K562 (cell line): ENCODE data around the gene ENKUR. TPM values are rescaled to one million over a fixed set of nuclear protein-coding genes. Genes with fewer than 3 reads are reported as not detected.
A peak's percentile ranks its signal among the peaks of the same experiment; 100 is the strongest.

ENCODE experiments used
- ATAC-seq: fragments of 200-7000 bp; cut with Tn5 transposase; 3 replicates; pipeline ENCODE4 v1.9.1; 2020; ENCODE audit warnings: moderate library complexity
- BruUV-seq: library from RNA; stranded (reverse); fragments of 400-500 nt; replicated peaks from 2 replicates; lab custom pipeline; 2021; lab: Mats Ljungman, UMichigan
- CTCF ChIA-PET: fragments of 300-600 bp; formaldehyde crosslinking; extraction: SDS; loops from one replicate; lab custom pipeline; 2021; ENCODE audit warnings: low intra/inter-chr PET ratio; lab: Yijun Ruan, JAX
- POLR2A ChIA-PET: fragments of 300-600, 350-650 bp; sonication (Branson Sonifier 250); formaldehyde crosslinking; extraction: SDS; loops from one replicate; lab custom pipeline; 2021; ENCODE audit warnings: antibody characterized with exemption, inconsistent platforms; lab: Yijun Ruan, JAX
- DNase-seq, 4 experiments: peaks; one replicate each; pipeline versions ENCODE4 v3.0.0 to v3.0.0-alpha.2; 2011 to 2018; ENCODE audit warnings: low spot score in 3 of 4, mixed read lengths in 3 of 4; ENCODE audit errors: extremely low read depth in 1 of 4
- FAIRE-seq: peaks from 2 replicates; lab custom pipeline; 2011; peaks lifted over from hg19 to GRCh38; lab: Jason Lieb, UNC
- H2AFZ ChIP-seq: 2 replicates; pipeline ENCODE4 v1.6.0; 2011; ENCODE audit warnings: low read depth, low read length, control low read depth, inconsistent platforms
- H3K27ac ChIP-seq: fragments of 200-600 bp; 3 replicates; pipeline ENCODE4 v1.8.0; 2011; ENCODE audit warnings: low read depth, mild to moderate bottlenecking, control low read depth, inconsistent platforms, low read length, moderate library complexity, mixed read lengths; ENCODE audit errors: extremely low read depth
- H3K27me3 ChIP-seq, 2 experiments: fragments of 300-600 bp in 1 of 2; 2 replicates in 1 of 2; 3 replicates in 1 of 2; pipeline versions ENCODE4 v1.6.0 to v1.8.0; 2011; ENCODE audit warnings: inconsistent platforms in 2 of 2, low read length in 2 of 2, mild to moderate bottlenecking in 1 of 2, mixed read lengths in 1 of 2, moderate library complexity in 1 of 2; ENCODE audit not compliant: control insufficient read depth in 2 of 2, insufficient read depth in 2 of 2
- H3K36me3 ChIP-seq: fragments of 300-600 bp; 3 replicates; pipeline ENCODE4 v1.8.0; 2011; ENCODE audit warnings: mild to moderate bottlenecking, low read length, inconsistent platforms; ENCODE audit not compliant: control insufficient read depth, insufficient read depth
- H3K4me1 ChIP-seq, 2 experiments: fragments of 200-600 bp in 1 of 2; replicated peaks in 1 of 2; 2 replicates in 1 of 2; 3 replicates in 1 of 2; pipeline versions ENCODE4 v1.5.1 to v1.8.0; 2011; ENCODE audit warnings: inconsistent platforms in 2 of 2, low read length in 2 of 2, mild to moderate bottlenecking in 1 of 2, mixed read lengths in 1 of 2, moderate library complexity in 1 of 2; ENCODE audit not compliant: control insufficient read depth in 2 of 2, insufficient read depth in 2 of 2
- H3K4me2 ChIP-seq: 2 replicates; pipeline ENCODE4 v1.6.1; 2011; ENCODE audit warnings: low read length, control low read depth, inconsistent platforms, mixed read lengths; ENCODE audit not compliant: insufficient read depth
- H3K4me3 ChIP-seq: fragments of 200-600 bp; sonication (generic), shearing (Covaris generic); 2 replicates; pipeline ENCODE4 v1.5.1; 2016; ENCODE audit warnings: control low read depth, inconsistent platforms
- H3K79me2 ChIP-seq: fragments of 200-600 bp; 3 replicates; pipeline ENCODE4 v1.8.0; 2011; ENCODE audit warnings: low read length, inconsistent platforms; ENCODE audit not compliant: control insufficient read depth, insufficient read depth
- H3K9ac ChIP-seq, 2 experiments: 2 replicates each; pipeline versions ENCODE4 v1.6.0 to v1.6.1; 2011; ENCODE audit warnings: low read depth in 2 of 2, low read length in 2 of 2, control low read depth in 1 of 2, inconsistent platforms in 1 of 2, mild to moderate bottlenecking in 1 of 2, mixed read lengths in 1 of 2; ENCODE audit not compliant: insufficient read depth in 1 of 2
- H3K9me1 ChIP-seq: one replicate; pipeline ENCODE4 v1.6.0; 2011; ENCODE audit warnings: inconsistent platforms, mild to moderate bottlenecking, low read length, moderate library complexity; ENCODE audit not compliant: control insufficient read depth, insufficient read depth
- H3K9me3 ChIP-seq: replicated peaks from 2 replicates; pipeline ENCODE4 v1.5.1; 2011; ENCODE audit warnings: low read depth, low read length, inconsistent platforms; ENCODE audit not compliant: control insufficient read depth, insufficient read depth
- H4K20me1 ChIP-seq: replicated peaks from 2 replicates; pipeline ENCODE4 v1.6.1; 2011; ENCODE audit warnings: low read length, inconsistent platforms, mixed read lengths; ENCODE audit not compliant: control insufficient read depth, insufficient read depth
- ELF2 ChIP-seq: fragments of 250-450 bp; sonication (Bioruptor Pico); IDR thresholded peaks from 2 replicates; pipeline ENCODE4 v1.5.0; 2021; ENCODE audit warnings: mild to moderate bottlenecking
- FIP1L1 ChIP-seq: fragments of 200-400 bp; formaldehyde crosslinking; IDR thresholded peaks from 2 replicates; pipeline ENCODE4 v1.6.1; 2018; ENCODE audit warnings: mild to moderate bottlenecking, low read depth, low read length; ENCODE audit not compliant: poor library complexity, severe bottlenecking
- GATA2 ChIP-seq: sonication (generic); formaldehyde crosslinking; IDR thresholded peaks from 2 replicates; pipeline ENCODE4 v1.4.0; 2020; ENCODE audit warnings: mild to moderate bottlenecking, missing genetic modification reagents
- HDGF ChIP-seq: fragments of 450-650 bp; IDR thresholded peaks from 2 replicates; pipeline ENCODE4 v1.6.1; 2016
- KAT8 ChIP-seq: fragments of 450-650 bp; IDR thresholded peaks from 2 replicates; pipeline ENCODE4 v1.6.1; 2016; ENCODE audit warnings: low read depth, mild to moderate bottlenecking
- SREBF1 ChIP-seq: fragments of 150-350 bp; IDR thresholded peaks from 2 replicates; pipeline ENCODE4 v1.6.1; 2014; ENCODE audit warnings: antibody characterized with exemption, low read depth, low read length, borderline replicate concordance
- WGBS: fragments of 100-300 bp; shearing (Covaris generic); methylation state at CpG from one replicate; pipeline ENCODE4 v1.1.6; 2016; ENCODE audit warnings: low coverage, mixed read lengths; ENCODE audit not compliant: insufficient coverage; ENCODE audit errors: missing lambda C conversion rate; 5-methylcytosine and 5-hydroxymethylcytosine counted together
- in situ Hi-C: fragments of 300-500 bp; cut with MboI; formaldehyde crosslinking; loops from 4 replicates; pipeline ENCODE4 v1.15.0; 2018; ENCODE audit warnings: inconsistent platforms, mixed read lengths
- intact Hi-C: fragments of 100-400 bp; cut with micrococcal nuclease; formaldehyde crosslinking; loops from 2 replicates; pipeline ENCODE4 v1.14.2; 2022
- polyA plus RNA-seq, 8 experiments: library from polyadenylated mRNA; depleted of rRNA in 4 of 8; stranded (reverse) in 5 of 8; unstranded in 3 of 8; fragments of >200 nt; fragmentation: Nextera tagmentation in 2 of 8; fragmentation: Illumina TruSeq in 1 of 8; extraction: Ambion mirVana in 2 of 8; extraction: Trizol in 1 of 8; gene quantifications; 2 replicates each; pipeline versions ENCODE4 v1.2.1 to v1.2.3, GENCODE V29; 2011 to 2014; ENCODE audit warnings: inconsistent platforms in 1 of 8, missing spikeins in 1 of 8
- total RNA-seq, 7 experiments: library from RNA; depleted of rRNA in 6 of 7; stranded (reverse); fragments of >200 nt in 6 of 7; fragmentation: Illumina TruSeq in 2 of 7; extraction: Trizol in 2 of 7; gene quantifications; 2 replicates each; pipeline versions ENCODE4 v1.2.1 to v1.2.3, GENCODE V29; 2011 to 2021; ENCODE audit warnings: low replicate concordance in 1 of 7
- TF ChIP-seq, protein P1 (sequence below): fragments of 450-650 bp; IDR thresholded peaks from 2 replicates; pipeline ENCODE4 v1.6.1; 2018; ENCODE audit not compliant: partially characterized antibody
- TF ChIP-seq, protein P2 (sequence below): fragments of 250-450 bp; sonication (Bioruptor Pico); IDR thresholded peaks from 2 replicates; pipeline ENCODE4 v1.9.0; 2021; ENCODE audit warnings: mild to moderate bottlenecking

The ENKUR gene
- total and polyA plus RNA-seq, 9 of the 15 experiments (the other 6 are each of a cell fraction or from before 2014, with no cell fraction given): 0.06 to 0.46 (median 0.20) TPM

DNA sequence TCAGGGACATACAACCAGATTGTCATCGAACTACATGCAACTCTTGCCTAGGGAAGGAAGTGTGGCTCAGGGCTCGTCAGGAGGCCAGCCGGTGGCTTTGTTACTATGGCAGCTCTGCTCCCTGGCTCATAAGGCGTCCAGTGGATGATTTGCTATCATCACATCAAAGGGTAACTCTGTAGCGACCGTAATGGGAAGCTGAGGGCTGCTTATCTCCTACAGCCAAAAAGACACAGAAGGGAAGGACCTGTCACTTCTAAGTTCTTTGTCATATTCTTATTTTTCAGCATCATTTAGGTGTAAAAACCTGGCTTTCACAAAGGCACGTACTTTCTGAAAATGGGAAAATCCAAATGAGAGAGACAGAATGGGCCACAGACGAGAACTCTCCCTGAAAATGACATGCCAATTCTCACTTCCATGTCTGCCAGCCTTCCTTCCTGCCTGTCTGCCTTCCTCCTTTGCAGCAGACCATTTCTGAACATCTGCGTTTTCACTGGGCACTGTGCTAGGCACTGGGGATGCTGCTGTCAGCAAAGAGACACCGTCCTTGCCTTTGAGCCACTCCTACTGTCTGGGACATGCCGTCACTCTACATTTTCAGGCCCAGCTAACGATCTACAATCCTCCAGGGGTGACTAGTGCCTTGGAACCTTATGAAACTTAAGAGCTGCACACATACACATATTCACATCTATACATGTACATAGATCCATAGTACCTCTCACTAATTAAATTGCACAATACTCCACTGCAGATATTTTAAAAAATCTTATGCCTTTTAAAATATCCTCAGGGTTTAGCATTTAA is 26.9 kb downstream of the ENKUR start (continued):
- TF ChIP-seq, protein P1, sequence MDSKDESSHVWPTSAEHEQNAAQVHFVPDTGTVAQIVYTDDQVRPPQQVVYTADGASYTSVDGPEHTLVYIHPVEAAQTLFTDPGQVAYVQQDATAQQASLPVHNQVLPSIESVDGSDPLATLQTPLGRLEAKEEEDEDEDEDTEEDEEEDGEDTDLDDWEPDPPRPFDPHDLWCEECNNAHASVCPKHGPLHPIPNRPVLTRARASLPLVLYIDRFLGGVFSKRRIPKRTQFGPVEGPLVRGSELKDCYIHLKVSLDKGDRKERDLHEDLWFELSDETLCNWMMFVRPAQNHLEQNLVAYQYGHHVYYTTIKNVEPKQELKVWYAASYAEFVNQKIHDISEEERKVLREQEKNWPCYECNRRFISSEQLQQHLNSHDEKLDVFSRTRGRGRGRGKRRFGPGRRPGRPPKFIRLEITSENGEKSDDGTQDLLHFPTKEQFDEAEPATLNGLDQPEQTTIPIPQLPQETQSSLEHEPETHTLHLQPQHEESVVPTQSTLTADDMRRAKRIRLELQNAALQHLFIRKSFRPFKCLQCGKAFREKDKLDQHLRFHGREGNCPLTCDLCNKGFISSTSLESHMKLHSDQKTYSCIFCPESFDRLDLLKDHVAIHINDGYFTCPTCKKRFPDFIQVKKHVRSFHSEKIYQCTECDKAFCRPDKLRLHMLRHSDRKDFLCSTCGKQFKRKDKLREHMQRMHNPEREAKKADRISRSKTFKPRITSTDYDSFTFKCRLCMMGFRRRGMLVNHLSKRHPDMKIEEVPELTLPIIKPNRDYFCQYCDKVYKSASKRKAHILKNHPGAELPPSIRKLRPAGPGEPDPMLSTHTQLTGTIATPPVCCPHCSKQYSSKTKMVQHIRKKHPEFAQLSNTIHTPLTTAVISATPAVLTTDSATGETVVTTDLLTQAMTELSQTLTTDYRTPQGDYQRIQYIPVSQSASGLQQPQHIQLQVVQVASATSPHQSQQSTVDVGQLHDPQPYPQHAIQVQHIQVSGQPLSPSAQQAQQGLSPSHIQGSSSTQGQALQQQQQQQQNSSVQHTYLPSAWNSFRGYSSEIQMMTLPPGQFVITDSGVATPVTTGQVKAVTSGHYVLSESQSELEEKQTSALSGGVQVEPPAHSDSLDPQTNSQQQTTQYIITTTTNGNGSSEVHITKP: peak; percentile 63
- no peak for TF ChIP-seq ELF2 (CRISPR knock-in tag)
- TF ChIP-seq HDGF: peak; percentile 18; the same call in 1 of the 2 replicates
- peak; percentile 87 for TF ChIP-seq GATA2 (CRISPR knock-in tag)

DNA sequence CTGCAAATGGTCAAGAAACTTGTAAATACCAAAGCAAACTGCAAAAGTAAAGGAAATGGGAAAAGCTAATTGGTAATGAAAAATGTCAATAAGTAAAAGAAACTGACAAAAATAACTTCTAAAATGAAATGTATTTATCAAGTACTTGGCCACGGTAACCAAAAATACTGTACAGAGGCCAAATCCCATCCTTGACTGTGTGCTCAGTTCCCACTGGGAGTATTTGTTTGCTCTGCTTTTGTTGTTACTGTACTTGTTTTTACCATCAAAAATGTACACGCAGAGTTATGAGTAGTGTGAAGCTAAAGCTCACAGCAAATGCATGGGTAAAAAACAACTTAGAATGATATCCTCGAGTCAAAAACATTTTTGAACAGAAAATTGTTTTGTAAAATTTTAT is 31.1 kb downstream of the ENKUR start:
- no peak overlapping the region for H3K4me3 ChIP-seq
- intact Hi-C loops: loop anchor here (5.0 kb wide), 3 partner anchors 33 to 258 kb away; partner anchors contain the start of gene PRTFDC1
- H3K4me2 ChIP-seq: no peak overlapping the region
- H3K4me1 ChIP-seq: peaks cover 8 to 9% of the 10 kb centered on the region in 2 experiments
- no TSS peak for BruUV-seq
- H3K36me3 ChIP-seq: no peaks in the 10 kb centered on the region
- H4K20me1 ChIP-seq: no peaks in the 10 kb centered on the region
- ATAC-seq: no peak
- ChIA-PET CTCF (no interaction called here), POLR2A (no interaction called here)
- no peak overlapping the region for H3K9ac ChIP-seq
- H3K9me1 ChIP-seq: no peaks in the 10 kb centered on the region
- no peak for DNase-seq
- H3K9me3 ChIP-seq: no peaks in the 10 kb centered on the region
- no peaks in the 10 kb centered on the region for H3K79me2 ChIP-seq
- in situ Hi-C loops: no loop called here
- H2AFZ ChIP-seq: peak overlapping the region; percentile 44
- FAIRE-seq: no peak
- H3K27ac ChIP-seq: no peak overlapping the region
- H3K27me3 ChIP-seq: no peaks in the 10 kb centered on the region
- 42% methylated on average over 3 of the region's 3 CpGs for WGBS
- TF ChIP-seq SREBF1 (no peak), FIP1L1 (no peak), KAT8 (no peak)
- TF ChIP-seq, protein P2, sequence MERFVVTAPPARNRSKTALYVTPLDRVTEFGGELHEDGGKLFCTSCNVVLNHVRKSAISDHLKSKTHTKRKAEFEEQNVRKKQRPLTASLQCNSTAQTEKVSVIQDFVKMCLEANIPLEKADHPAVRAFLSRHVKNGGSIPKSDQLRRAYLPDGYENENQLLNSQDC: no peak
